ENCODE results near the gene A4GALT. TPM values are rescaled to one million over a fixed set of nuclear protein-coding genes. Genes with fewer than 3 reads are reported as not detected.

A4GALT gene
- total and polyA plus RNA-seq, 2 of the 13 experiments (the other 11 are each of a cell fraction or from before 2014, with no cell fraction given), result 0.09 to 1.1 TPM

DNA sequence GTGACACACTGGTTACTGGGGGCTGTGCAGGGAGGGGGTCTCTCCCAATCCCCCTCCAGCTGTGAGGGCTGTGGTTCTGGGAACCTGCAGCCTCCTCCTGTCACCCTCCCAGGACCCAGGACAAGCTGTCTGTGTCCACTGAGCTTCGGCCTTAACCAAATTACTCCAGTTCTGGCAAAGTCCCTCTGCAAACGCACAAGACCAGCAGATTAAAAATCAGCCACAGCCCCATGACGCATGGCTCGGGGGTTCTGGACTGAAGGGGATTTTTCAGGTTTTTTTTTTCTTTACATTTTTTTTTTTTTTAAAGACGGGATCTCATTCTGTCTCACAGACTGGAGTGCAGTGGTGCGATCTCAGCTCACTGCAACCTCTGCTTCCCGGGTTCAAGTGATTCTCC lies 32.2 kb upstream of the A4GALT start (continued):
- TF ChIP-seq FIP1L1 (IDR thresholded peaks at IDR 0.05; ENCODE audit: borderline replicate concordance, insufficient read depth, low read depth, low read length) (no peak), ETV5 (CRISPR knock-in tag; IDR thresholded peaks at IDR 0.05; ENCODE audit: borderline replicate concordance) (no peak), ZNF782 (CRISPR knock-in tag; IDR thresholded peaks at IDR 0.05; ENCODE audit: borderline replicate concordance) (no peak), KAT8 (CRISPR knock-in tag; IDR thresholded peaks at IDR 0.05) (no peak), RAD21 (CRISPR knock-in tag; IDR thresholded peaks at IDR 0.05) (no peak), ZNF30 (CRISPR knock-in tag; IDR thresholded peaks at IDR 0.05) (no peak), HNRNPLL (IDR thresholded peaks at IDR 0.05; ENCODE audit: low read depth, low read length, poor library complexity, severe bottlenecking) (no peak), ZNF446 (CRISPR knock-in tag; IDR thresholded peaks at IDR 0.05) (no peak)
- TF ChIP-seq, protein P1, sequence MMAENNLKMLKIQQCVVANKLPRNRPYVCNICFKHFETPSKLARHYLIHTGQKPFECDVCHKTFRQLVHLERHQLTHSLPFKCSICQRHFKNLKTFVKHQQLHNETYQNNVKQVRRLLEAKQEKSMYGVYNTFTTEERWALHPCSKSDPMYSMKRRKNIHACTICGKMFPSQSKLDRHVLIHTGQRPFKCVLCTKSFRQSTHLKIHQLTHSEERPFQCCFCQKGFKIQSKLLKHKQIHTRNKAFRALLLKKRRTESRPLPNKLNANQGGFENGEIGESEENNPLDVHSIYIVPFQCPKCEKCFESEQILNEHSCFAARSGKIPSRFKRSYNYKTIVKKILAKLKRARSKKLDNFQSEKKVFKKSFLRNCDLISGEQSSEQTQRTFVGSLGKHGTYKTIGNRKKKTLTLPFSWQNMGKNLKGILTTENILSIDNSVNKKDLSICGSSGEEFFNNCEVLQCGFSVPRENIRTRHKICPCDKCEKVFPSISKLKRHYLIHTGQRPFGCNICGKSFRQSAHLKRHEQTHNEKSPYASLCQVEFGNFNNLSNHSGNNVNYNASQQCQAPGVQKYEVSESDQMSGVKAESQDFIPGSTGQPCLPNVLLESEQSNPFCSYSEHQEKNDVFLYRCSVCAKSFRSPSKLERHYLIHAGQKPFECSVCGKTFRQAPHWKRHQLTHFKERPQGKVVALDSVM (CRISPR knock-in tag; IDR thresholded peaks at IDR 0.05), result no peak

DNA sequence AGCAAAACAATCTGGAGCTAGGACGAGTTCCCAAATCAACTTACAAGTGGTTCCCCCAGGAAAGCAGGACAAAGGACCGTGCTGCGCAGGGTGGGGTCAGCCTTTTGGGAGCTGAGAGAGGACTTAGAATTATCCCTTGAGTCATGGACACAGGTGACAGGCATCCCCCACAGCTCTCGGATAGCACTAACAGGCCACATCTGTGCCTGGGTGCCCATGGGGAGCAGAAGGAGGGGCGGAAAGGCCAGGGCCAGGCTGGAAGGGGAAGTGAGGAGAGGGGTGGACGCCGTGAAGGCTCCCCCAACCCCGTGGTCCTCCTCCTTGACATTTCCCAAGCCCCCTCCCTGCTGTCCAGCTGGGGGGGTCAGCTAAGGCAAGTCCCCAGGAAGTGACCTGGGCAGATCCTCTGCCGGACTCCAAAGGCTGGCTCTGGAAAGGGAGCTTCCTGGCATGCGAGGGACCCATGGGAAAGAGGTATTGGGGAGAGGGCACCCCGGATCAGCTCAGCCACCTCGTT lies 31.6 kb upstream of the A4GALT start:
- ChIA-PET POLR2A (no interaction called here), CTCF (ENCODE audit: low intra/inter-chr PET ratio, low total read pairs) (no interaction called here)
- peak; percentile 19 for ATAC-seq
- no peaks in the 10 kb centered on the region for H3K79me2 ChIP-seq (ENCODE audit: insufficient read depth, low read length)
- H3K27ac ChIP-seq (ENCODE audit: extremely low read length, insufficient read depth, low read length), result peak overlapping the region; percentile 25
- FAIRE-seq, result no peak
- H3K4me2 ChIP-seq (ENCODE audit: low read depth, low read length), result peak overlapping the region; percentile 69
- H3K4me1 ChIP-seq (ENCODE audit: insufficient read depth, low read length), result peaks cover 83% of the 10 kb centered on the region
- in situ Hi-C loops (cut with HindIII; ENCODE audit: extremely low pct_ligation_motif_present, low pct_unique_long_range_greater_than_20kb), result no loop called here
- no peaks in the 10 kb centered on the region for H3K36me3 ChIP-seq (replicated peaks in 1 of 2; ENCODE audit: control insufficient read depth in 1 of 2, insufficient read depth in 2 of 2, low read length in 2 of 2)
- intact Hi-C loops (cut with micrococcal nuclease; ENCODE audit: unreplicated experiment), result no loop called here
- H3K9ac ChIP-seq (ENCODE audit: insufficient read depth, low read depth, low read length), result no peak overlapping the region
- no peaks in the 10 kb centered on the region for H4K20me1 ChIP-seq (ENCODE audit: insufficient read depth, low read length)
- H2AFZ ChIP-seq (ENCODE audit: low read length), result no peak overlapping the region
- H3K4me3 ChIP-seq (replicated peaks in 1 of 3; ENCODE audit: insufficient read depth in 1 of 3, low read depth in 2 of 3, low read length in 3 of 3), result peak overlapping the region in 1 of 3 experiments; percentile 42; a peak in 2 of 6 replicates
- WGBS (ENCODE audit: low lambda C conversion rate), result 37% methylated on average over 5 of the region's 12 CpGs
- no TSS peak for BruUV-seq (replicated peaks)
- DNase-seq (ENCODE audit: low spot score), result no peak
- no peaks in the 10 kb centered on the region for H3K9me3 ChIP-seq (ENCODE audit: low read length)
- H3K27me3 ChIP-seq (ENCODE audit: control insufficient read depth in 1 of 2, insufficient read depth in 2 of 2, low read length in 2 of 2), result no peaks in the 10 kb centered on the region; a peak in 1 of 5 replicates
- no peak for TF ChIP-seq MZF1 (CRISPR knock-in tag; IDR thresholded peaks at IDR 0.05; ENCODE audit: borderline replicate concordance)
- TF ChIP-seq, protein P2, sequence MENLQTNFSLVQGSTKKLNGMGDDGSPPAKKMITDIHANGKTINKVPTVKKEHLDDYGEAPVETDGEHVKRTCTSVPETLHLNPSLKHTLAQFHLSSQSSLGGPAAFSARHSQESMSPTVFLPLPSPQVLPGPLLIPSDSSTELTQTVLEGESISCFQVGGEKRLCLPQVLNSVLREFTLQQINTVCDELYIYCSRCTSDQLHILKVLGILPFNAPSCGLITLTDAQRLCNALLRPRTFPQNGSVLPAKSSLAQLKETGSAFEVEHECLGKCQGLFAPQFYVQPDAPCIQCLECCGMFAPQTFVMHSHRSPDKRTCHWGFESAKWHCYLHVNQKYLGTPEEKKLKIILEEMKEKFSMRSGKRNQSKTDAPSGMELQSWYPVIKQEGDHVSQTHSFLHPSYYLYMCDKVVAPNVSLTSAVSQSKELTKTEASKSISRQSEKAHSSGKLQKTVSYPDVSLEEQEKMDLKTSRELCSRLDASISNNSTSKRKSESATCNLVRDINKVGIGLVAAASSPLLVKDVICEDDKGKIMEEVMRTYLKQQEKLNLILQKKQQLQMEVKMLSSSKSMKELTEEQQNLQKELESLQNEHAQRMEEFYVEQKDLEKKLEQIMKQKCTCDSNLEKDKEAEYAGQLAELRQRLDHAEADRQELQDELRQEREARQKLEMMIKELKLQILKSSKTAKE (CRISPR knock-in tag; IDR thresholded peaks at IDR 0.05; ENCODE audit: borderline replicate concordance), result peak; percentile 8; the same call in 1 of the 2 replicates
- TF ChIP-seq, protein P3, sequence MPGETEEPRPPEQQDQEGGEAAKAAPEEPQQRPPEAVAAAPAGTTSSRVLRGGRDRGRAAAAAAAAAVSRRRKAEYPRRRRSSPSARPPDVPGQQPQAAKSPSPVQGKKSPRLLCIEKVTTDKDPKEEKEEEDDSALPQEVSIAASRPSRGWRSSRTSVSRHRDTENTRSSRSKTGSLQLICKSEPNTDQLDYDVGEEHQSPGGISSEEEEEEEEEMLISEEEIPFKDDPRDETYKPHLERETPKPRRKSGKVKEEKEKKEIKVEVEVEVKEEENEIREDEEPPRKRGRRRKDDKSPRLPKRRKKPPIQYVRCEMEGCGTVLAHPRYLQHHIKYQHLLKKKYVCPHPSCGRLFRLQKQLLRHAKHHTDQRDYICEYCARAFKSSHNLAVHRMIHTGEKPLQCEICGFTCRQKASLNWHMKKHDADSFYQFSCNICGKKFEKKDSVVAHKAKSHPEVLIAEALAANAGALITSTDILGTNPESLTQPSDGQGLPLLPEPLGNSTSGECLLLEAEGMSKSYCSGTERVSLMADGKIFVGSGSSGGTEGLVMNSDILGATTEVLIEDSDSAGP (CRISPR knock-in tag; IDR thresholded peaks at IDR 0.05; ENCODE audit: borderline replicate concordance), result peak; percentile 73; the same call in 1 of the 2 replicates
- peak; percentile 62 for TF ChIP-seq SRSF1 (optimal IDR thresholded peaks at IDR 0.05; ENCODE audit: low read depth, low read length)

Measured in HepG2 (cell line).